HG03060 (cell line): ENCODE results near the gene PVALEF.

Experiments used
- ATAC-seq: cut with Tn5 transposase; IDR thresholded peaks from one replicate; pipeline ENCODE4 v1.9.1; 2021; ENCODE audit warnings: low read depth, moderate number of reproducible peaks; ENCODE audit not compliant: unreplicated experiment

The PVALEF gene

GRCh38 chr17:81128338-81128737 lies 37.0 kb upstream of the PVALEF start:
- ATAC-seq = no peak

GRCh38 chr17:81128774-81129173 lies 36.5 kb upstream of the PVALEF start:
- ATAC-seq = no peak

GRCh38 chr17:81129289-81129688 lies 36.0 kb upstream of the PVALEF start:
- ATAC-seq = no peak

- no peak for ATAC-seq
These were observed 35.5 kb upstream of the PVALEF start for GRCh38 chr17:81129711-81130367.

- ATAC-seq = no peak
These were observed 34.6 kb upstream of the PVALEF start for GRCh38 chr17:81130385-81131361.

GRCh38 chr17:81131486-81132196 lies 33.7 kb upstream of the PVALEF start:
- ATAC-seq = no peak

GRCh38 chr17:81132197-81132540 lies 33.1 kb upstream of the PVALEF start:
- no peak for ATAC-seq

GRCh38 chr17:81132770-81133723 lies 32.3 kb upstream of the PVALEF start:
- no peak for ATAC-seq

GRCh38 chr17:81134064-81134781 lies 31.1 kb upstream of the PVALEF start:
- no peak for ATAC-seq

- ATAC-seq = no peak
These were observed 29.6 kb upstream of the PVALEF start for GRCh38 chr17:81135505-81136278.

- ATAC-seq = no peak
These were observed 28.9 kb upstream of the PVALEF start for GRCh38 chr17:81136366-81136765.

GRCh38 chr17:81137248-81137647 lies 28.1 kb upstream of the PVALEF start:
- no peak for ATAC-seq

GRCh38 chr17:81138083-81138482 lies 27.2 kb upstream of the PVALEF start:
- ATAC-seq = no peak

- ATAC-seq = no peak
These were observed 26.8 kb upstream of the PVALEF start for GRCh38 chr17:81138500-81138899.

- ATAC-seq = no peak
These were observed 25.9 kb upstream of the PVALEF start for GRCh38 chr17:81139428-81139827.

GRCh38 chr17:81140018-81140417 lies 25.3 kb upstream of the PVALEF start:
- ATAC-seq = no peak

GRCh38 chr17:81140695-81141094 lies 24.6 kb upstream of the PVALEF start:
- ATAC-seq = no peak

- no peak for ATAC-seq
These were observed 22.8 kb upstream of the PVALEF start for GRCh38 chr17:81142301-81143199.
